Mucosa of rectum (tissue), 2 donors: ENCODE measurements around the gene DLGAP1.

Experiments
- H3K27ac ChIP-seq, 2 donors: one replicate each; pipeline ENCODE4 v1.7.0; 2013; ENCODE audit warnings: inconsistent platforms in 2 of 2, low read depth in 2 of 2, low read length in 2 of 2
- H3K27me3 ChIP-seq, 2 donors: one replicate each; pipeline ENCODE4 v1.7.0; 2013; ENCODE audit warnings: low read length in 2 of 2; ENCODE audit not compliant: control insufficient read depth in 2 of 2, insufficient read depth in 2 of 2
- H3K36me3 ChIP-seq, 2 donors: one replicate each; pipeline ENCODE4 v1.7.0; 2013; ENCODE audit warnings: low read length in 2 of 2; ENCODE audit not compliant: control insufficient read depth in 2 of 2, insufficient read depth in 2 of 2
- H3K4me1 ChIP-seq, 2 donors: one replicate each; pipeline ENCODE4 v1.7.0; 2013; ENCODE audit warnings: low read length in 2 of 2, mild to moderate bottlenecking in 1 of 2; ENCODE audit not compliant: control insufficient read depth in 2 of 2, insufficient read depth in 2 of 2
- H3K4me3 ChIP-seq, 2 donors: one replicate each; pipeline ENCODE4 v1.7.0; 2013; ENCODE audit warnings: low read length in 2 of 2
- H3K9ac ChIP-seq, 2 donors: one replicate each; pipeline ENCODE4 v1.7.0; 2013; ENCODE audit warnings: low read length in 2 of 2, low read depth in 1 of 2, mild to moderate bottlenecking in 1 of 2
- H3K9me3 ChIP-seq, 2 donors: one replicate each; pipeline ENCODE4 v1.7.0; 2013; ENCODE audit warnings: low read length in 2 of 2; ENCODE audit not compliant: control insufficient read depth in 2 of 2
- donor health status: healthy.
- donor health status: Normal muscosa, but diverticular disease.

DLGAP1 gene

GRCh38 chr18:3967359-3968180 is 487.5 kb downstream of the DLGAP1 start:
- Histone ChIP-seq H3K27ac (no peak overlapping the region), H3K36me3 (no peaks in the 10 kb centered on the region), H3K27me3 (peaks cover 0 to 2% of the 10 kb centered on the region in 2 donors), H3K4me3 (no peak overlapping the region), H3K9ac (no peak overlapping the region), H3K9me3 (no peaks in the 10 kb centered on the region), H3K4me1 (no peaks in the 10 kb centered on the region)

GRCh38 chr18:3966642-3967358 is 488.3 kb downstream of the DLGAP1 start:
- Histone ChIP-seq H3K9ac (no peak overlapping the region), H3K27ac (no peak overlapping the region), H3K9me3 (no peaks in the 10 kb centered on the region)

GRCh38 chr18:3966246-3966641 is 488.9 kb downstream of the DLGAP1 start:
- no peaks in the 10 kb centered on the region for H3K9me3 ChIP-seq

More at GRCh38 chr18:3966642-3967358, 488.3 kb downstream of the DLGAP1 start:
- H3K27me3 ChIP-seq, result peaks cover 0 to 2% of the 10 kb centered on the region in 2 donors
- H3K4me1 ChIP-seq, result no peaks in the 10 kb centered on the region
- no peaks in the 10 kb centered on the region for H3K36me3 ChIP-seq
- H3K4me3 ChIP-seq, result no peak overlapping the region

GRCh38 chr18:3960977-3961376 is 494.1 kb downstream of the DLGAP1 start:
- Histone ChIP-seq H3K4me3 (no peak overlapping the region), H3K27ac (no peak overlapping the region), H3K9me3 (no peaks in the 10 kb centered on the region), H3K27me3 (no peaks in the 10 kb centered on the region), H3K9ac (no peak overlapping the region), H3K4me1 (no peaks in the 10 kb centered on the region), H3K36me3 (no peaks in the 10 kb centered on the region)

More at GRCh38 chr18:3966246-3966641, 488.9 kb downstream of the DLGAP1 start:
- Histone ChIP-seq H3K4me3 (no peak overlapping the region), H3K36me3 (no peaks in the 10 kb centered on the region), H3K27ac (no peak overlapping the region), H3K9ac (no peak overlapping the region), H3K4me1 (no peaks in the 10 kb centered on the region), H3K27me3 (peaks cover 0 to 2% of the 10 kb centered on the region in 2 donors)

GRCh38 chr18:3960142-3960541 is 495.0 kb downstream of the DLGAP1 start:
- Histone ChIP-seq H3K36me3 (no peaks in the 10 kb centered on the region), H3K27me3 (no peaks in the 10 kb centered on the region), H3K27ac (no peak overlapping the region), H3K4me1 (no peaks in the 10 kb centered on the region), H3K4me3 (no peak overlapping the region), H3K9me3 (no peaks in the 10 kb centered on the region), H3K9ac (no peak overlapping the region)

- H3K9me3 ChIP-seq, result no peaks in the 10 kb centered on the region
- no peaks in the 10 kb centered on the region for H3K4me1 ChIP-seq
- no peak overlapping the region for H3K9ac ChIP-seq
Observed at GRCh38 chr18:3952031-3952430, 503.1 kb downstream of the DLGAP1 start.

GRCh38 chr18:3950668-3951404 is 504.3 kb downstream of the DLGAP1 start:
- Histone ChIP-seq H3K27ac (no peak overlapping the region), H3K9me3 (no peaks in the 10 kb centered on the region), H3K9ac (no peak overlapping the region), H3K36me3 (no peaks in the 10 kb centered on the region), H3K4me3 (no peak overlapping the region), H3K27me3 (no peaks in the 10 kb centered on the region), H3K4me1 (no peaks in the 10 kb centered on the region)

More at GRCh38 chr18:3952031-3952430, 503.1 kb downstream of the DLGAP1 start:
- no peaks in the 10 kb centered on the region for H3K27me3 ChIP-seq
- H3K27ac ChIP-seq, result no peak overlapping the region
- no peaks in the 10 kb centered on the region for H3K36me3 ChIP-seq
- H3K4me3 ChIP-seq, result no peak overlapping the region

- Histone ChIP-seq H3K9ac (no peak overlapping the region), H3K4me1 (no peaks in the 10 kb centered on the region), H3K27me3 (no peaks in the 10 kb centered on the region), H3K27ac (no peak overlapping the region), H3K36me3 (no peaks in the 10 kb centered on the region), H3K9me3 (no peaks in the 10 kb centered on the region), H3K4me3 (no peak overlapping the region)
Observed at GRCh38 chr18:3948958-3949357, 506.1 kb downstream of the DLGAP1 start.

GRCh38 chr18:3947383-3947782 is 507.7 kb downstream of the DLGAP1 start:
- no peaks in the 10 kb centered on the region for H3K4me1 ChIP-seq
- H3K27me3 ChIP-seq, result no peaks in the 10 kb centered on the region
- no peaks in the 10 kb centered on the region for H3K9me3 ChIP-seq
- no peak overlapping the region for H3K27ac ChIP-seq
- H3K36me3 ChIP-seq, result no peaks in the 10 kb centered on the region
- no peak overlapping the region for H3K9ac ChIP-seq
- no peak overlapping the region for H3K4me3 ChIP-seq

GRCh38 chr18:3935305-3935704 is 519.8 kb downstream of the DLGAP1 start:
- no peaks in the 10 kb centered on the region for H3K27me3 ChIP-seq
- no peak overlapping the region for H3K4me3 ChIP-seq
- no peaks in the 10 kb centered on the region for H3K4me1 ChIP-seq
- H3K9me3 ChIP-seq, result no peaks in the 10 kb centered on the region
- no peak overlapping the region for H3K27ac ChIP-seq
- H3K36me3 ChIP-seq, result no peaks in the 10 kb centered on the region
- H3K9ac ChIP-seq, result no peak overlapping the region
